Caco-2 (cell line): ENCODE data around the gene PRKAR2A. TPM values are rescaled to one million over a fixed set of nuclear protein-coding genes. Genes with fewer than 3 reads are reported as not detected.
"Not testable (repeated sequence)": the region's sequence is repeated elsewhere in the genome, so short reads cannot be mapped to it uniquely, and the experiment has no call there.

Source experiments
- BruUV-seq: library from RNA; stranded (reverse); fragments of 400-500 nt; replicated peaks from 2 replicates; lab custom pipeline; 2021; lab: Mats Ljungman, UMichigan
- CTCF ChIA-PET: fragments of 300-600 bp; sonication (Branson Sonifier 250); formaldehyde crosslinking; loops from one replicate; lab custom pipeline; 2022; ENCODE audit warnings: antibody characterized with exemption; lab: Charles Lee
- POLR2A ChIA-PET: fragments of 300-600 bp; sonication (Branson Sonifier 250); formaldehyde crosslinking; loops from one replicate; lab custom pipeline; 2022; ENCODE audit warnings: antibody characterized with exemption; lab: Charles Lee
- DNase-seq, 2 experiments: peaks; one replicate each; pipeline versions ENCODE4 v3.0.0 to v3.0.0-alpha.2; 2020 to 2022
- H3K27me3 ChIP-seq: replicated peaks from 2 replicates; pipeline ENCODE4 v1.6.0; 2011; ENCODE audit warnings: low read length; ENCODE audit not compliant: control insufficient read depth, insufficient read depth
- H3K36me3 ChIP-seq: 2 replicates; pipeline ENCODE4 v1.5.1; 2011; ENCODE audit warnings: low read length; ENCODE audit not compliant: control insufficient read depth, insufficient read depth
- H3K4me1 ChIP-seq: fragments of 250-450 bp; sonication (Bioruptor Pico); 2 replicates; pipeline ENCODE4 v1.5.1; 2020; ENCODE audit warnings: mild to moderate bottlenecking
- H3K4me3 ChIP-seq: 2 replicates; pipeline ENCODE4 v1.5.1; 2011; ENCODE audit warnings: low read depth, mild to moderate bottlenecking, control low read depth, low read length
- H3K9me3 ChIP-seq: fragments of 250-450 bp; sonication (Bioruptor Pico); 2 replicates; pipeline ENCODE4 v1.5.1; 2020; ENCODE audit warnings: mild to moderate bottlenecking, moderate library complexity
- H3K27ac Mint-ChIP-seq: one replicate; pipeline ENCODE4 v1.8.0; 2022; ENCODE audit warnings: mixed read lengths; ENCODE audit not compliant: unreplicated experiment
- H3K27me3 Mint-ChIP-seq: one replicate; pipeline ENCODE4 v1.8.0; 2022; ENCODE audit warnings: mixed read lengths; ENCODE audit not compliant: insufficient read depth, unreplicated experiment
- H3K36me3 Mint-ChIP-seq: one replicate; pipeline ENCODE4 v1.8.0; 2022; ENCODE audit warnings: mild to moderate bottlenecking, mixed read lengths; ENCODE audit not compliant: insufficient read depth, unreplicated experiment
- H3K4me1 Mint-ChIP-seq: one replicate; pipeline ENCODE4 v1.8.0; 2022; ENCODE audit warnings: low read depth, mixed read lengths; ENCODE audit not compliant: unreplicated experiment
- H3K4me3 Mint-ChIP-seq: one replicate; pipeline ENCODE4 v1.8.0; 2022; ENCODE audit warnings: mild to moderate bottlenecking, moderate library complexity, mixed read lengths; ENCODE audit not compliant: unreplicated experiment
- H3K9me3 Mint-ChIP-seq: one replicate; pipeline ENCODE4 v1.8.0; 2022; ENCODE audit warnings: mixed read lengths; ENCODE audit not compliant: unreplicated experiment
- CTCF ChIP-seq, 2 experiments: fragments of 200-600 bp in 1 of 2; IDR thresholded peaks; 1 replicate in 1 of 2; 2 replicates in 1 of 2; pipeline versions ENCODE4 v1.5.1 to v1.8.0; 2011 to 2022; ENCODE audit warnings: antibody characterized with exemption in 1 of 2, control low read depth in 1 of 2, inconsistent platforms in 1 of 2, low read depth in 1 of 2, low read length in 1 of 2, mild to moderate bottlenecking in 1 of 2, moderate library complexity in 1 of 2; ENCODE audit not compliant: insufficient read depth in 1 of 2, severe bottlenecking in 1 of 2, unreplicated experiment in 1 of 2
- intact Hi-C: fragments of 100-400 bp; cut with micrococcal nuclease; formaldehyde crosslinking; loops from one replicate; pipeline ENCODE4 v1.10.0; 2022; ENCODE audit not compliant: unreplicated experiment
- total RNA-seq: library from RNA; stranded (reverse); gene quantifications from 2 replicates; pipeline ENCODE4 v1.2.3, GENCODE V29; 2022

Gene PRKAR2A
- total RNA-seq, 1 experiment from 2014 or later, result 56.3 TPM

- CTCF ChIA-PET, result no interaction called here
- Mint-ChIP-seq H3K27me3 (no peaks in the 10 kb centered on the region), H3K4me3 (no peak overlapping the region), H3K36me3 (peaks cover 14% of the 10 kb centered on the region), H3K27ac (no peak overlapping the region), H3K4me1 (no peaks in the 10 kb centered on the region), H3K9me3 (no peaks in the 10 kb centered on the region)
- TF ChIP-seq CTCF (IDR thresholded peaks at IDR 0.05; ENCODE audit: insufficient read depth in 1 of 2, low read depth in 1 of 2, low read length in 1 of 2, severe bottlenecking in 1 of 2, unreplicated experiment in 1 of 2), result no peak
- no peak for DNase-seq
- no peaks in the 10 kb centered on the region for H3K9me3 ChIP-seq
- BruUV-seq, result no TSS peak
- H3K4me1 ChIP-seq, result no peaks in the 10 kb centered on the region
- POLR2A ChIA-PET, result no interaction called here
- no peaks in the 10 kb centered on the region for H3K27me3 ChIP-seq
- H3K36me3 ChIP-seq, result no peaks in the 10 kb centered on the region
- intact Hi-C loops, result no loop called here
- no peak overlapping the region for H3K4me3 ChIP-seq
These were observed 77.5 kb downstream of the PRKAR2A start for GRCh38 chr3:48770192-48770502.

- Mint-ChIP-seq H3K27ac (no peak overlapping the region), H3K9me3 (no peaks in the 10 kb centered on the region), H3K27me3 (no peaks in the 10 kb centered on the region), H3K36me3 (no peaks in the 10 kb centered on the region), H3K4me1 (no peaks in the 10 kb centered on the region), H3K4me3 (no peak overlapping the region)
- BruUV-seq, result no TSS peak
- H3K36me3 ChIP-seq, result no peaks in the 10 kb centered on the region
- H3K4me1 ChIP-seq, result no peaks in the 10 kb centered on the region
- no peaks in the 10 kb centered on the region for H3K9me3 ChIP-seq
- no peaks in the 10 kb centered on the region for H3K27me3 ChIP-seq
- ChIA-PET CTCF (interaction anchor here (0.6 to 1.7 kb wide), 13 partner anchors 9 to 775 kb away, joined by 3 to 18 read pairs (median 3); partner anchors contain the start of gene NCKIPSD), POLR2A (no interaction called here)
- H3K4me3 ChIP-seq, result no peak overlapping the region
- intact Hi-C loops, result no loop called here
- TF ChIP-seq CTCF (IDR thresholded peaks at IDR 0.05; ENCODE audit: insufficient read depth in 1 of 2, low read depth in 1 of 2, low read length in 1 of 2, severe bottlenecking in 1 of 2, unreplicated experiment in 1 of 2), result peak in 1 of 2 experiments; percentile 24
- no peak for DNase-seq
These were observed 82.3 kb downstream of the PRKAR2A start for GRCh38 chr3:48765376-48765775.

- CTCF ChIA-PET, result no interaction called here
- intact Hi-C loops, result no loop called here
- DNase-seq, result no peak
- Mint-ChIP-seq H3K4me3 (no peak overlapping the region), H3K27me3 (no peaks in the 10 kb centered on the region), H3K9me3 (no peaks in the 10 kb centered on the region), H3K36me3 (no peaks in the 10 kb centered on the region), H3K27ac (no peak overlapping the region), H3K4me1 (no peaks in the 10 kb centered on the region)
- H3K27me3 ChIP-seq, result no peaks in the 10 kb centered on the region
- POLR2A ChIA-PET, result no interaction called here
- TF ChIP-seq CTCF (IDR thresholded peaks at IDR 0.05; ENCODE audit: insufficient read depth in 1 of 2, low read depth in 1 of 2, low read length in 1 of 2, severe bottlenecking in 1 of 2, unreplicated experiment in 1 of 2), result no peak
- H3K4me3 ChIP-seq, result no peak overlapping the region
- no peaks in the 10 kb centered on the region for H3K36me3 ChIP-seq
- H3K9me3 ChIP-seq, result no peaks in the 10 kb centered on the region
- H3K4me1 ChIP-seq, result no peaks in the 10 kb centered on the region
- BruUV-seq, result no TSS peak
These were observed 84.9 kb downstream of the PRKAR2A start for GRCh38 chr3:48762816-48763215.

- H3K4me3 Mint-ChIP-seq, H3K9me3 ChIP-seq, BruUV-seq, H3K4me3 ChIP-seq, H3K36me3 Mint-ChIP-seq, H3K27me3 ChIP-seq, H3K27ac Mint-ChIP-seq, H3K36me3 ChIP-seq, H3K27me3 Mint-ChIP-seq, intact Hi-C loops, POLR2A ChIA-PET, H3K4me1 ChIP-seq, DNase-seq, H3K9me3 Mint-ChIP-seq, CTCF ChIA-PET: not testable (repeated sequence)
- H3K4me1 Mint-ChIP-seq, result peaks cover 11% of the 10 kb centered on the region
These were observed 87.6 kb downstream of the PRKAR2A start for GRCh38 chr3:48759991-48760540.

GRCh38 chr3:48759531-48759930 lies 88.1 kb downstream of the PRKAR2A start:
- CTCF ChIA-PET, H3K27ac Mint-ChIP-seq: not testable (repeated sequence)

More at GRCh38 chr3:48759531-48759930, 88.1 kb downstream of the PRKAR2A start:
- H3K36me3 Mint-ChIP-seq, H3K9me3 ChIP-seq, H3K4me3 ChIP-seq, POLR2A ChIA-PET, H3K4me1 ChIP-seq, H3K4me3 Mint-ChIP-seq, H3K9me3 Mint-ChIP-seq, H3K27me3 ChIP-seq, DNase-seq, intact Hi-C loops, H3K36me3 ChIP-seq, BruUV-seq, H3K27me3 Mint-ChIP-seq: not testable (repeated sequence)
- H3K4me1 Mint-ChIP-seq, result peaks cover 11% of the 10 kb centered on the region
